ENCODE results near the gene ST6GALNAC6. TPM values are rescaled to one million over a fixed set of nuclear protein-coding genes. Genes with fewer than 3 reads are reported as not detected.

Gene ST6GALNAC6
- total and polyA plus RNA-seq, 2 donors (not counting 1 experiment from before 2014, with no cell fraction given), result 68.0 to 126 TPM

DNA sequence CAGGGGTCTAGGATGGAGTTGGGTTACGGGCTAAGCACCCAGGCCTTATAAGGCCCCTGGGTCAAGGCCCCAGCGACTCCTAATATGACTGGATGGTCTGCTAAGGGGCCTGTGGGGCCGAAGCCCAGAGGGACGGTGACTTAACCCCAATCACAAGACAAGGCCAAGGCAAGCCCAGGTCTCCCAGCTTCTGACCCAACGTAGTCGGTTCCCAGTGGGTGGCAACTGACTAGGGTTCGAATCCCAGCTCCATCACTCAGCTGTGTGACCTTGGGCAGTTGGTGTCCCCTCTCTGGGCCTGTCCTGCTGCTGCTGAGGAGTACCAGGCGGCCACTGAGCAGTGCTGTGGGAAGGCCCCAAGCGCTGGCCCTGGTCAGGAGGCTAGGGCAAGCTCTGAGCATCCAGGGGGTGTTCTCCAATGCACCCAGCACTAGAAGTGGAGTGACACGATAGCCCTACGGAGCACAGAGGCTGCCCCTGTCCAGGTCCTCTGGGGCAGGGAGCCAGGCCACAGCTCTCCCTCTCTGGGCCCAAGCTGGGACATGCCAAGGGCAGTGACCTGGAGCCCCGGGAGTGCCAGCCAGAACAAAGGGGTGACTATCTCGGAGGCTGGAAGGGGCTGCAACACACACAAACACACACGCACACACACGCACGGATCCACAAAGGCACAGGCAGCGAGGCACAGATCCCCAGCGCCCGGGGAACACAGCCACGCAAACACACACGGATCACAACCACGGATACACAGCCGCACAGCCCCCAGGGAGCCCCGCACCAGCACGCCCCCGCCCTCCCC lies 22.4 kb downstream of the ST6GALNAC6 start:
- H3K4me1 Mint-ChIP-seq, result peaks cover 25% of the 10 kb centered on the region
- 45% methylated on average over 25 of the region's 26 CpGs for WGBS (ENCODE audit: insufficient coverage)
- no peak for DNase-seq
- ChIA-PET CTCF (no interaction called here), POLR2A (no interaction called here)
- no peak for ATAC-seq (ENCODE audit: low read depth)
- peak overlapping the region; percentile 32 for H3K9ac ChIP-seq (ENCODE audit: low read length)
- H3K27ac ChIP-seq (ENCODE audit: low read length in 2 of 2), result no peak overlapping the region
- H3K27me3 ChIP-seq (replicated peaks in 1 of 4; ENCODE audit: control extremely low read depth in 1 of 4, control insufficient read depth in 3 of 4, insufficient read depth in 4 of 4, low read length in 3 of 4), result peaks cover 0 to 12% (median 3%) of the 10 kb centered on the region in 4 experiments
- no peaks in the 10 kb centered on the region for H3K9me3 ChIP-seq (ENCODE audit: control extremely low read depth in 1 of 3, control insufficient read depth in 2 of 3, insufficient read depth in 1 of 3, low read length in 2 of 3)
- intact Hi-C loops (cut with micrococcal nuclease), result no loop called here
- peak overlapping the region; percentile 79 for H3K4me2 ChIP-seq (replicated peaks; ENCODE audit: low read depth, low read length, poor library complexity, severe bottlenecking)
- no peaks in the 10 kb centered on the region for H3K27me3 Mint-ChIP-seq
- peak overlapping the region; percentile 26 for H3K27ac Mint-ChIP-seq
- H4K20me1 ChIP-seq (ENCODE audit: control insufficient read depth, insufficient read depth, low read length, poor library complexity, severe bottlenecking), result no peaks in the 10 kb centered on the region
- TF ChIP-seq, protein P1, sequence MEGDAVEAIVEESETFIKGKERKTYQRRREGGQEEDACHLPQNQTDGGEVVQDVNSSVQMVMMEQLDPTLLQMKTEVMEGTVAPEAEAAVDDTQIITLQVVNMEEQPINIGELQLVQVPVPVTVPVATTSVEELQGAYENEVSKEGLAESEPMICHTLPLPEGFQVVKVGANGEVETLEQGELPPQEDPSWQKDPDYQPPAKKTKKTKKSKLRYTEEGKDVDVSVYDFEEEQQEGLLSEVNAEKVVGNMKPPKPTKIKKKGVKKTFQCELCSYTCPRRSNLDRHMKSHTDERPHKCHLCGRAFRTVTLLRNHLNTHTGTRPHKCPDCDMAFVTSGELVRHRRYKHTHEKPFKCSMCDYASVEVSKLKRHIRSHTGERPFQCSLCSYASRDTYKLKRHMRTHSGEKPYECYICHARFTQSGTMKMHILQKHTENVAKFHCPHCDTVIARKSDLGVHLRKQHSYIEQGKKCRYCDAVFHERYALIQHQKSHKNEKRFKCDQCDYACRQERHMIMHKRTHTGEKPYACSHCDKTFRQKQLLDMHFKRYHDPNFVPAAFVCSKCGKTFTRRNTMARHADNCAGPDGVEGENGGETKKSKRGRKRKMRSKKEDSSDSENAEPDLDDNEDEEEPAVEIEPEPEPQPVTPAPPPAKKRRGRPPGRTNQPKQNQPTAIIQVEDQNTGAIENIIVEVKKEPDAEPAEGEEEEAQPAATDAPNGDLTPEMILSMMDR (IDR thresholded peaks at IDR 0.05), result no peak
- TF ChIP-seq EZH2 (IDR thresholded peaks at IDR 0.05; ENCODE audit: borderline replicate concordance, insufficient read depth, low read depth, low read length, poor library complexity, severe bottlenecking), result no peak
- H3K4me3 Mint-ChIP-seq, result peak overlapping the region; percentile 75
- H3K4me1 ChIP-seq (ENCODE audit: control insufficient read depth in 2 of 2, insufficient read depth in 2 of 2, low read length in 2 of 2), result peaks cover 21 to 30% of the 10 kb centered on the region in 2 donors
- H3K79me2 ChIP-seq (ENCODE audit: control insufficient read depth, insufficient read depth, low read length), result peaks cover 4% of the 10 kb centered on the region
- no peaks in the 10 kb centered on the region for H3K36me3 ChIP-seq (replicated peaks in 1 of 2; ENCODE audit: control extremely low read depth in 1 of 2, control insufficient read depth in 1 of 2, extremely low read depth in 1 of 2, insufficient read depth in 2 of 2, low read length in 1 of 2)
- H2AFZ ChIP-seq (ENCODE audit: insufficient read depth, low read depth, low read length, poor library complexity, severe bottlenecking), result peak overlapping the region; percentile 64
- H3K9me3 Mint-ChIP-seq (ENCODE audit: insufficient read depth), result no peaks in the 10 kb centered on the region
- H3K4me3 ChIP-seq (ENCODE audit: control extremely low read depth in 1 of 5, extremely low read depth in 1 of 5, insufficient read depth in 1 of 5, low read depth in 2 of 5, low read length in 4 of 5), result peak overlapping the region in 3 of 5 experiments; percentile 25 to 34 (median 30)

DNA sequence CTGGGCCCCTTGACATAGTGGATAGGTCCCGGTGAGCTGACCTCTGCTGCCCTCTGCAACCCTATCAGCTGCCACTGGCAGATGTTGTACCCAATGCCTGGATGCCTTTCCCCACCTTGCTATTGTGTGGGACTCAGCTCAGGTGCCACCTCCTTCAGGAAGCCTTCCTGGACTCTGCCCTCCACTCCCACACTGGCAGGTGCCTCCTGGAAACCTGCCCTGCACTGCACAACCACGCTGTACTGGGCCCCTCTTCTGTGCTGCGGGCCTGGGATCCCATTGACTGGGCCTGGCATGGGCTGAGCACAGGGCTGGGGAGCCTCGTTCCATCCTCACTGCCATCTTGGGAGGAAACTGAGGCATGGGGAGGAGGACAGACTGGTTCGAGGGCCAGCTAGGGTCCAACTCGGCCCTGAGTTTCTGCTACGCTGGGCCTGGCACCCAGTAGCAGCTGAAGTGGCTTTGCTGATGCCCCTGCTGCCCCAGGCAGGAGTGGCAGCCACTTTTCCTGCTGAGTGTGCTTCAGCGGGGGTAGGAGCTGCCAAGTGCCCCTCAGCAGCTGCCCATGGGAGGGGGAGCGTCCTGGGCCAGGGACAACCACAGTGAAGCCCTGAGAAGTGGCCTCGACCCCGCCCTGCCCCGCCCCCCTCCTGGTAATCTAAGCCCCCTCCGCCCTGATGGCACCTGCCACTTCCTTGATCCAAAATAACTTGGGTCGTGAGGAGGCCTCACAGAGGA lies 23.2 kb downstream of the ST6GALNAC6 start:
- CTCF ChIA-PET, result no interaction called here
- peaks cover 0 to 12% (median 3%) of the 10 kb centered on the region in 4 experiments for H3K27me3 ChIP-seq (replicated peaks in 1 of 4; ENCODE audit: control extremely low read depth in 1 of 4, control insufficient read depth in 3 of 4, insufficient read depth in 4 of 4, low read length in 3 of 4)
- 91% methylated on average over 10 of the region's 14 CpGs for WGBS (ENCODE audit: insufficient coverage)

More for the DNA sequence above, 23.2 kb downstream of the ST6GALNAC6 start:
- Histone ChIP-seq H3K4me2 (replicated peaks; ENCODE audit: low read depth, low read length, poor library complexity, severe bottlenecking) (no peak overlapping the region), H4K20me1 (ENCODE audit: control insufficient read depth, insufficient read depth, low read length, poor library complexity, severe bottlenecking) (no peaks in the 10 kb centered on the region), H3K27ac (ENCODE audit: low read length in 2 of 2) (no peak overlapping the region), H3K9ac (ENCODE audit: low read length) (no peak overlapping the region), H3K4me3 (ENCODE audit: control extremely low read depth in 1 of 5, extremely low read depth in 1 of 5, insufficient read depth in 1 of 5, low read depth in 2 of 5, low read length in 4 of 5) (no peak overlapping the region), H3K36me3 (replicated peaks in 1 of 2; ENCODE audit: control extremely low read depth in 1 of 2, control insufficient read depth in 1 of 2, extremely low read depth in 1 of 2, insufficient read depth in 2 of 2, low read length in 1 of 2) (no peaks in the 10 kb centered on the region), H3K79me2 (ENCODE audit: control insufficient read depth, insufficient read depth, low read length) (peaks cover 4% of the 10 kb centered on the region), H2AFZ (ENCODE audit: insufficient read depth, low read depth, low read length, poor library complexity, severe bottlenecking) (no peak overlapping the region), H3K4me1 (ENCODE audit: control insufficient read depth in 2 of 2, insufficient read depth in 2 of 2, low read length in 2 of 2) (peaks cover 21 to 30% of the 10 kb centered on the region in 2 donors), H3K9me3 (ENCODE audit: control extremely low read depth in 1 of 3, control insufficient read depth in 2 of 3, insufficient read depth in 1 of 3, low read length in 2 of 3) (no peaks in the 10 kb centered on the region)
- no peaks in the 10 kb centered on the region for H3K9me3 Mint-ChIP-seq (ENCODE audit: insufficient read depth)
- intact Hi-C loops (cut with micrococcal nuclease), result no loop called here
- no peaks in the 10 kb centered on the region for H3K27me3 Mint-ChIP-seq
- TF ChIP-seq, protein P1 (IDR thresholded peaks at IDR 0.05), result no peak
- TF ChIP-seq EZH2 (IDR thresholded peaks at IDR 0.05; ENCODE audit: borderline replicate concordance, insufficient read depth, low read depth, low read length, poor library complexity, severe bottlenecking), result no peak
- peaks cover 22% of the 10 kb centered on the region for H3K4me1 Mint-ChIP-seq
- DNase-seq, result no peak
- H3K27ac Mint-ChIP-seq, result no peak overlapping the region
- ATAC-seq (ENCODE audit: low read depth), result no peak
- POLR2A ChIA-PET, result no interaction called here
- H3K4me3 Mint-ChIP-seq, result no peak overlapping the region

Measured in B cell (primary cell).